ENCODE measurements around the gene ZWILCH. TPM values are rescaled to one million over a fixed set of nuclear protein-coding genes. Genes with fewer than 3 reads are reported as not detected.

ZWILCH gene
- total RNA-seq, 1 donor from 2014 or later: 15.5 TPM

DNA sequence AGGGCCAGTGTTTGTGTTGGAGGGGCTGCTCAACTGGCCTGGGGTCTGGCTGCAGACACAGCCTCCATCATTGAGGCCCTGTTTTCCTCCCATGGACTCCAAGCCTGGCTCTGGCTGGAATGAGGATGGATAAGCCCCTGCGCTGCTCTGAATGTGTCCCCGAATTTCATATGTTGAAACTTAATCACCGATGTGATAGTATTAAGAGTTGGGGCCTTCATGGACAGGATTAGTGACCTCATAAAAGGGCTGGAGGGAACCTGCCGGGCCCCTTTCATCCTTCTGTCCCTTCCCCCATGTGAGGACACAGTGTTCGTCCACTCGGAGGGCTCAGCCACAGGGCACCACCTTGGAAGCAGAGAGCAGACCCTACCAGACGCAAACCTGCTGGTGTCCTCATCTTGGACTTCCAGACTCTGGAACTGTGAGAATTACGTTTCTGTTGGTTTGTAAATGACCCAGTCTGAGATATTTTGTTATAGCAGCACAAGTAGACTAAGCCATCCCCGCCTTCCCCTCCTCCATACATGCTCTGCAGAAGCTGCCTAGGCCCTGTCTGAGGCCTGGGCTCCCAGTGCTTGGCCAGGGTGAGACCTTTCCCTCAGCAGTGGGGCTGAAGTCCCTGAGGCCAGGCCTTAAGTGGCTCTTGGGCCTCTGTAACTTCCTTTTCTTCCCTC is 64.5 kb downstream of the ZWILCH start:
- H3K9me3 Mint-ChIP-seq (ENCODE audit: unreplicated experiment): no peaks in the 10 kb centered on the region
- DNase-seq (ENCODE audit: low read depth): no peak
- Histone ChIP-seq H3K9ac (ENCODE audit: low read length) (no peak overlapping the region), H3K36me3 (ENCODE audit: insufficient read depth, low read length) (no peaks in the 10 kb centered on the region), H3K27me3 (ENCODE audit: insufficient read depth, low read length) (no peaks in the 10 kb centered on the region), H3K27ac (ENCODE audit: low read depth, low read length) (no peak overlapping the region), H3K4me3 (ENCODE audit: insufficient read depth, low read depth, low read length) (no peak overlapping the region), H3K4me1 (ENCODE audit: insufficient read depth, low read length) (peaks cover 20% of the 10 kb centered on the region), H4K20me1 (ENCODE audit: insufficient read depth, low read length) (no peaks in the 10 kb centered on the region), H3K4me2 (ENCODE audit: low read length) (no peak overlapping the region), H3K79me2 (ENCODE audit: insufficient read depth, low read length) (no peaks in the 10 kb centered on the region), H2AFZ (ENCODE audit: low read depth, low read length) (no peak overlapping the region), H3K9me3 (ENCODE audit: insufficient read depth, low read depth, low read length) (no peaks in the 10 kb centered on the region)
- peaks cover 20% of the 10 kb centered on the region for H3K4me1 Mint-ChIP-seq (ENCODE audit: low read depth, unreplicated experiment)
- no peak overlapping the region for H3K4me3 Mint-ChIP-seq (ENCODE audit: unreplicated experiment)
- H3K27ac Mint-ChIP-seq (ENCODE audit: unreplicated experiment): peak overlapping the region; percentile 26
- FAIRE-seq: no peak
- TF ChIP-seq, protein P1, sequence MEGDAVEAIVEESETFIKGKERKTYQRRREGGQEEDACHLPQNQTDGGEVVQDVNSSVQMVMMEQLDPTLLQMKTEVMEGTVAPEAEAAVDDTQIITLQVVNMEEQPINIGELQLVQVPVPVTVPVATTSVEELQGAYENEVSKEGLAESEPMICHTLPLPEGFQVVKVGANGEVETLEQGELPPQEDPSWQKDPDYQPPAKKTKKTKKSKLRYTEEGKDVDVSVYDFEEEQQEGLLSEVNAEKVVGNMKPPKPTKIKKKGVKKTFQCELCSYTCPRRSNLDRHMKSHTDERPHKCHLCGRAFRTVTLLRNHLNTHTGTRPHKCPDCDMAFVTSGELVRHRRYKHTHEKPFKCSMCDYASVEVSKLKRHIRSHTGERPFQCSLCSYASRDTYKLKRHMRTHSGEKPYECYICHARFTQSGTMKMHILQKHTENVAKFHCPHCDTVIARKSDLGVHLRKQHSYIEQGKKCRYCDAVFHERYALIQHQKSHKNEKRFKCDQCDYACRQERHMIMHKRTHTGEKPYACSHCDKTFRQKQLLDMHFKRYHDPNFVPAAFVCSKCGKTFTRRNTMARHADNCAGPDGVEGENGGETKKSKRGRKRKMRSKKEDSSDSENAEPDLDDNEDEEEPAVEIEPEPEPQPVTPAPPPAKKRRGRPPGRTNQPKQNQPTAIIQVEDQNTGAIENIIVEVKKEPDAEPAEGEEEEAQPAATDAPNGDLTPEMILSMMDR (IDR thresholded peaks at IDR 0.05; ENCODE audit: insufficient read depth, low read depth, low read length): no peak
- no peak for TF ChIP-seq EZH2 (IDR thresholded peaks at IDR 0.05; ENCODE audit: insufficient read depth, low read length)
- no peaks in the 10 kb centered on the region for H3K27me3 Mint-ChIP-seq (ENCODE audit: low read depth, unreplicated experiment)
- no peaks in the 10 kb centered on the region for H3K36me3 Mint-ChIP-seq (ENCODE audit: low read depth, unreplicated experiment)

DNA sequence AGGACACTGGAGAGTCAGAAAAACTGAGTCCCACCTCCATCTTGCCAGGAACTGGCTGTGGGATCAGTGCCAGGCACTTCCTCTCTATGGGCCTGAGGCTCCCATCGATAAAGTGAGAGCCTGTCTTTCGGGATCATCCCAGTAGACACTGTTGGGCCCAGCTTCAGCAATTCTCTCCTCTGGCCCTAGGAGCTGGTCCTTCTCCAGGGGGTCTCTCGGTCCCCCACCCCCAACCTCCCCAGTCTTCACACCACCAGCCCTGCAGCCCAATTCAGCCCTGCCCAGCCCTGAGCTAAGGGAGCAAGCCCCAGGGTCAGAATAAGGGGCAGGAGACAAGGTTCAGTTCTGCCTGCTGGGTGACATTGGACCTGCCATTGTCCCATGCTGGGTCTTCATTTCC is 65.2 kb downstream of the ZWILCH start:
- Mint-ChIP-seq H3K27me3 (ENCODE audit: low read depth, unreplicated experiment) (peaks cover 6% of the 10 kb centered on the region), H3K9me3 (ENCODE audit: unreplicated experiment) (no peaks in the 10 kb centered on the region), H3K27ac (ENCODE audit: unreplicated experiment) (no peak overlapping the region), H3K4me3 (ENCODE audit: unreplicated experiment) (no peak overlapping the region), H3K36me3 (ENCODE audit: low read depth, unreplicated experiment) (no peaks in the 10 kb centered on the region), H3K4me1 (ENCODE audit: low read depth, unreplicated experiment) (peaks cover 16% of the 10 kb centered on the region)
- Histone ChIP-seq H3K4me2 (ENCODE audit: low read length) (no peak overlapping the region), H3K36me3 (ENCODE audit: insufficient read depth, low read length) (no peaks in the 10 kb centered on the region), H2AFZ (ENCODE audit: low read depth, low read length) (no peak overlapping the region), H3K4me3 (ENCODE audit: insufficient read depth, low read depth, low read length) (no peak overlapping the region), H3K4me1 (ENCODE audit: insufficient read depth, low read length) (peaks cover 16% of the 10 kb centered on the region), H3K27ac (ENCODE audit: low read depth, low read length) (no peak overlapping the region), H3K9ac (ENCODE audit: low read length) (no peak overlapping the region), H3K27me3 (ENCODE audit: insufficient read depth, low read length) (no peaks in the 10 kb centered on the region), H3K9me3 (ENCODE audit: insufficient read depth, low read depth, low read length) (no peaks in the 10 kb centered on the region), H4K20me1 (ENCODE audit: insufficient read depth, low read length) (no peaks in the 10 kb centered on the region), H3K79me2 (ENCODE audit: insufficient read depth, low read length) (no peaks in the 10 kb centered on the region)
- no peak for FAIRE-seq
- no peak for DNase-seq (ENCODE audit: low read depth)
- no peak for TF ChIP-seq EZH2 (IDR thresholded peaks at IDR 0.05; ENCODE audit: insufficient read depth, low read length)
- TF ChIP-seq, protein P1 (IDR thresholded peaks at IDR 0.05; ENCODE audit: insufficient read depth, low read depth, low read length): no peak

DNA sequence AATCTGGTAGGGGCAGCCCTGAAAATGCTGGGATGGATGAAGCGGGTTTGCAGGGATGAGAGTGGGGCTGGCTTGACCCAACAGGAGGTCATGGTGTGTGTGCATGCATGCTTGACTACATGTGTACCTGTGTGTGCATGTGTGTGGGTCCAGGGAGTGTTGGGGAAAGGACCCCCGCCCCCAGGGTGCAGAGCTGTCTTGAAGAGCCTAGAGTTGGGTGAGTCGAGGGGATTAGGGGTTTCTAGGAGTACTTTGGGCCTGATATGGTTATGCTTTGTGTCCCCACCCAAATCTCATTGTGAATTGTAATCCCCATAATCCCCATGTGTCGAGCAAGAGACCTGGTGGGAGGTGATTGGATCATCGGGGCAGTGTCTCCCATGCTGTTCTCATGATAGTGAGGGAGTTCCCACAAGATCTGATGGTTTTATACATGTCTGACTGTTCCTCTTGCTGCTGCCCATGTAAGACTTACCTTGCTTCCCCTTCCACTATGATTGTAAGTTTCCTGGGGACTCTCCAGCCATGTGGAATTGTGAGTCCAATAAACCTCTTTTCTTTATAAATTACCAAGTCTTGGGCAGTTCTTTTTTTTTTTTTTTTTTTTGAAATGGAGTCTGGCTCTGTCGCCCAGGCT is 65.8 kb downstream of the ZWILCH start:
- no peak overlapping the region for H3K9ac ChIP-seq (ENCODE audit: low read length)
- no peak overlapping the region for H3K27ac ChIP-seq (ENCODE audit: low read depth, low read length)
- no peaks in the 10 kb centered on the region for H3K79me2 ChIP-seq (ENCODE audit: insufficient read depth, low read length)
- H2AFZ ChIP-seq (ENCODE audit: low read depth, low read length): no peak overlapping the region
- Mint-ChIP-seq H3K4me1 (ENCODE audit: low read depth, unreplicated experiment) (peaks cover 11% of the 10 kb centered on the region), H3K27me3 (ENCODE audit: low read depth, unreplicated experiment) (peaks cover 7% of the 10 kb centered on the region), H3K27ac (ENCODE audit: unreplicated experiment) (no peak overlapping the region), H3K36me3 (ENCODE audit: low read depth, unreplicated experiment) (no peaks in the 10 kb centered on the region), H3K9me3 (ENCODE audit: unreplicated experiment) (no peaks in the 10 kb centered on the region), H3K4me3 (ENCODE audit: unreplicated experiment) (no peak overlapping the region)
- TF ChIP-seq, protein P1 (IDR thresholded peaks at IDR 0.05; ENCODE audit: insufficient read depth, low read depth, low read length): no peak
- TF ChIP-seq EZH2 (IDR thresholded peaks at IDR 0.05; ENCODE audit: insufficient read depth, low read length): no peak
- DNase-seq (ENCODE audit: low read depth) (no peak), FAIRE-seq (no peak)
- H3K27me3 ChIP-seq (ENCODE audit: insufficient read depth, low read length): no peaks in the 10 kb centered on the region
- no peaks in the 10 kb centered on the region for H3K9me3 ChIP-seq (ENCODE audit: insufficient read depth, low read depth, low read length)
- H3K4me1 ChIP-seq (ENCODE audit: insufficient read depth, low read length): peaks cover 10% of the 10 kb centered on the region
- no peak overlapping the region for H3K4me3 ChIP-seq (ENCODE audit: insufficient read depth, low read depth, low read length)
- no peaks in the 10 kb centered on the region for H4K20me1 ChIP-seq (ENCODE audit: insufficient read depth, low read length)
- no peaks in the 10 kb centered on the region for H3K36me3 ChIP-seq (ENCODE audit: insufficient read depth, low read length)
- no peak overlapping the region for H3K4me2 ChIP-seq (ENCODE audit: low read length)

All from astrocyte (in vitro differentiated cells and primary cell).